GM19099 (cell line): ENCODE measurements around the gene CTXND1.

ENCODE experiments used
- POLR2A ChIP-seq: IDR thresholded peaks from 3 replicates; pipeline ENCODE4 v1.6.1; 2011; ENCODE audit warnings: low read depth; ENCODE audit not compliant: insufficient read length; ENCODE audit errors: extremely low read depth

Gene CTXND1

GRCh38 chr15:80202641-80203360, 49.2 kb downstream of the CTXND1 start:
- no peak for TF ChIP-seq POLR2A

- no peak for TF ChIP-seq POLR2A
These were observed 50.0 kb downstream of the CTXND1 start for GRCh38 chr15:80202016-80202315.

DNA sequence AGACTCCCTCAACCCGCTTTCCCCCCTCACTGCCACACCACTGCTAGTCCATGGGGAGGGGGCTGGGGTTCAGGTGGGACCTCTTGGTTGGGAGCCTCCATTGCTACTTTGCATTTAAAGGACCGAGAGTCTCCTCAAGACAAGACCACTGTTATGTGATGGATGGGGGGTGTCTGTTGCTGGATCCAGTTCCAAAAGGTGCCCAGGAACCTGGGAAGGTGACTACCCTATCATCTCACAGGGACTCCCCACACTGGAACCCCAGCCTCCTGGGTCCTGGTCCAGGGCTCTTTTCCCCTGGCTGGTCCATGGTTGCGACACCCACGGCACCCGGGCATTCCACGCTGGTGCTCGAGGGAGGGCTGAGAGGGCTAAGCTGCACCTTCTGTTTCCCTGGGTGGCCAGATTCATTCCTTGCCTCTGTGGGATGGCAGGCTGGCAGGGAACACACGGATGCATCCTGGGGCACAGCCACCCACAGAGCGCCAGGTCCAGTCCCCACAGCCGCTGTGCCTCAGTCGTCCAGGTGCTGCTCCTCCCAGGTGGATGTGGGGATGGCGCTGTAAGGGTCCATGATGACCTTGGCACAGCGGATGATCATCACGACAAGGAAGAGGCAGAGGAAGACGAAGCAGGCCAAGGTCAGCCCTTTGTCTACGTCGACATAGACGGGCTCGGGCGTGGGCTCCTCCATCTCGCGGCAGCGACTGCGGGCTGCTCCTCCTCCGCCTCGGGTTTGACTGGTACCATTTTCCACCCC, 50.6 kb downstream of the CTXND1 start:
- TF ChIP-seq POLR2A: no peak

DNA sequence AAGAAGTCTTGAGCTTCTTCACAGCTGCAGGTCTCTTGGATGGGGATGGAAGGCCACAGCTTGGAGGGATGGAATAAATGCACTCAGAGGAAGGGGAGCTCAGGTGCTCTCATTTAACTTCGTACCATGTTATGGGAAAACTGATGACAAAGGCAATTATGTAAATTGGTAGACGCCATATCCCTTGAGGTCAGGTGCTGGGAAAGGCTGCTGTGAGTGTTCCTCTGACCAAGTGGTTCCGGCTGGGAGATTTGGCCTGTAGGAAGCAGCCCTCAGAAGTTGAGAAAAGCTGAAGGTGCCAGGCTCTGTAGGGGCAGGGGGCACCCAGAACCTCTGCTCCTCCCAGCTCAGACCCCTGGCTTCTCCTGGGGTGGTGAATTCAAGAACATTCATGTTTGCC, 52.1 kb downstream of the CTXND1 start:
- TF ChIP-seq POLR2A: no peak

DNA sequence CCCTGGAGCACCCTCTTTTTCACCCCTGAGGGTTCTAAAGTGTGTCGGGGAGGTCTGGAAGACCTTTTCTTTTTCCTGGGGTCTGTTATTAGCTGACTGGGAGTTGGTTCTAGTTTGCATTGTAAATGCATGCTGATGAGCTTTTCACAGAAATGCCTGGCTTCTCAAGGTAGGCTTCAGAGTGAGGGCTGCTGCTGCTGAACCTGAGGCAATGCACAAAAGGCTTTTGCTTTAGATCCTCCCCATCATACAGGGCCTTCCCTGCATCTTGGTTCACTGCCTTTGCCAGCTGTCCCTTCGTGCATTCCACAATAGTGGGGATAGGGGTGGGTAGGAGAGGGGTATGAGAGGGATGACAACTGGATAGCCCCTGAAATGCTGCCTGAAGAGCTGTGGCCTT, 52.6 kb downstream of the CTXND1 start:
- no peak for TF ChIP-seq POLR2A

DNA sequence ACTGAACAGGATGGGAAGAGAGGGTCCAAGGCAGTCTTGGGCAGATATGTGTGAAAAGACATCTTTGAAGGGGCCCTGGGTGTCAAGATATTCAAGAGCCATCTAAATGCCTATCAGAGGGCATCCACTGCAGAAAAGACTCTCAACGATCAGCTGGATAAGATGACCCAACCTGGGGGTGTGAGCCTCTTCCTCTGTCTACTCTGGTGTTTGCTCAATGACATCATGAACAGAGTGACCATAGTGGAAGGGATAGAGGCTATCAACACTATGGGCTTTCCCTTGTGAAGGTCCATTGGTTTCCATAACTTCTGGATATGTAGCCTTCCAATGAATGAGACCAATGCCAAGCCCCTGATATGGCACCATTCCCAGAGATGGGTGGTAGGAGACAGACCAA, 57.1 kb downstream of the CTXND1 start:
- no peak for TF ChIP-seq POLR2A

DNA sequence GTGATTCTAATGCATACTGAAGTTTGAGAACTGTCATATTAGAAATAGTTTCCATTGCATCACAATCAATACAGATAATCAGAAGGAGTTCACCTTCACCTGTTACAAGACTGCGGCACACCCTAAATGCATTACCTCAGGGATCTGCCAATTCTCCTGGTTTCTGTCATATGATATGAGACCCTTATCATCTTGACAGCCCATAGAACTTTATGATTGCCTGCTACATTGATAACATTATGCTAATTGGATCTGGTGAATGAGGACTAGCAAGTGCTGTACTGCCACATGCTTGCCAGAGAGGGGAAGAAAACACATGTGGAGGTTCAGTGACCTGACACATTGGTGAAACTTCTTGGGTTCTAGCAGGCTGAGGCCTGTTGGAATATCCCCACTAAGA, 57.8 kb downstream of the CTXND1 start:
- TF ChIP-seq POLR2A: no peak

- TF ChIP-seq POLR2A: no peak
These were observed 60.0 kb downstream of the CTXND1 start for GRCh38 chr15:80191897-80192595.

- TF ChIP-seq POLR2A: no peak
These were observed 60.8 kb downstream of the CTXND1 start for GRCh38 chr15:80191198-80191597.

GRCh38 chr15:80188251-80188650, 63.8 kb downstream of the CTXND1 start:
- TF ChIP-seq POLR2A: no peak

DNA sequence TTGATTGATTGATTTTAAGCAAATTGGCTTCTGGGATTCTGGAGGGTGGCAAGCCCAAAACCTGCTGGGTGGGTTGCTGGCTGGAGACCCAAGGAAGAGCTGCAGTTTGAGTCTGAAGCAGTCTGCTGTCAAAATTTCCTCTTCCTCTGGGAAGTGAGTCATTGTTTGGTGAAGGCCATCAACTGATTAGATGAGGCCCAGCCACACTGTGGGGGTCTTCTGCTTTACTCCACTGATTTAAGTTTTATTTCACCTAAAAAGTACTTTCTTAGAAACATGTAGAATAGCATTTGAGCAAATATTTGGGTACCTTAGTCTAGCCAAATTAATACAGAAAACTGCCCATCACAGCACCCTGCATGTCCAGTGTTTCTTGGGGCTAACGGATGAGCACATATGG, 65.4 kb downstream of the CTXND1 start:
- no peak for TF ChIP-seq POLR2A

DNA sequence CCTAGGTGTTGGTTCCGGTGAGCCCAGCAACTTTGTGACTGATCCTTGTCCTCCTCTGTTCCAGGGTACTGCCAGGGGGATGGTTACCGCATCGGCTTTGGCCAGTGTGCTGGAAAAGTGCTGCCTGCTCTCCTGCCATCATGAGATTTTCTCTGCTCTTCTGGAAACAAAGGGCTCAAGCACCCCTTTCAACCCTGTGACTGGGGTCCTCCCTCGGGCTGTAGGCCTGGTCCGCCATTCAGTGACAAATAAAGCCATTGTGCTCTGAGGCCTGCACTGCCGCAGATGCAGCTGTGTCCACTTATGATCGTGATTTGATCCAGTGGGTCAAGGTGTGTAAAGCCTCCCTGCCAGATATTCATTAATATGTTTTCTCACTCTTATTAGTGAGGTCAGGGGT, 65.9 kb downstream of the CTXND1 start:
- no peak for TF ChIP-seq POLR2A

DNA sequence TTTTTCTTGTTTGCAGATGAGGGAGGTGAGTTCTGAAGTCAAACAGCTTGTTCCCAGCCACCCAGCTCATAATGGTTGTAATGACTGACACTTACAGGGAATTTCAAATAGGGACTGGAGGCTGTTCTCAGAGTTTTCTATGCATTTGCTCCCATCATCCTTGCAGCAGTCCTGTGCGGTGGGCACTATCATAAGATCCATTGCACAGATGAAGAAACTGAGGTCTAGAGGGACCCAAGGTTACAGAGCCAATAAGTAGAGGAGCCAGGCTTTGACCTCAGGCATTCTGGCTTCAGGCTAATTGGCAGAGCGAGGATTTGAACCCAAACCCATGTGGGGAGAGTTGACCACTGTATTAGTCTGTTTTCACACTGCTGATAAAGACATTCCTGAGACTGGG, 66.9 kb downstream of the CTXND1 start:
- no peak for TF ChIP-seq POLR2A

DNA sequence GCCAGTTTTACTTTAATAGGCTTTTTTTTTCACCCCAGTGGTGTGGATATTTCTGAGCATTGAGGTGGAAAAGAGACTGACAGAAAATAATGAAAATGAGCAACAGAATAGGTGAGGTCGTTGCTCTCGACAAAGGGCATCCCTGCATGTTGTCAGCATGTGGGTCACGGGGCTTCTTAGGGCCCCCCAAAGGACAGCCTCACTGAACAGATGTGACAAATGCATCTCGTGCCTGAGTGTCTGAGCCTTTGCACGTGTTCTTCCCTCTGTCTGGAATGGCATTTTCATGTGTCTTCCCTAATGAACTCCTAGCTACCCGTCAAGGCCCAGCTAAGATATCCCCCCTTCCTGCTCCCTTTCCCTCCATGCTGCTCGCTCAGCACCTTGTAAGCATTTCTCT, 67.5 kb downstream of the CTXND1 start:
- TF ChIP-seq POLR2A: no peak

DNA sequence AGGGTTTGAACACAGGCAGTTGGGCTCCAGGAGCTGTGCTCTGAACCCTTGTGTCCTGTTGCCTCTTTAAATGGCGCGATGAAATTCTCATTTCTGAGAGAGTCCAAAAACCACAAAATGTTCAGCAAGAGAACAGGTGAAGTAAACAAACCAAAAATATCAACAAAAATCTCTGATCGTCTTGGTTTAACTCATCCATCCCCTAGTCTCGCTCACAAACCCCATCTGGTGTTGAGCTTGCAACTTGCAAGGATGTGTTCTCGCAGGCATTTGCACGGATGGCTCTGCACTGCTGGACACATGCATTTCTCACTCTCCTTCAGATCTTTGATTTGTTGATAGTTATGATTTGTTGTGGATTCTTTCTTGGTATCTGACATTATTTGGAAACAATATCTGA, 68.1 kb downstream of the CTXND1 start:
- TF ChIP-seq POLR2A: no peak

DNA sequence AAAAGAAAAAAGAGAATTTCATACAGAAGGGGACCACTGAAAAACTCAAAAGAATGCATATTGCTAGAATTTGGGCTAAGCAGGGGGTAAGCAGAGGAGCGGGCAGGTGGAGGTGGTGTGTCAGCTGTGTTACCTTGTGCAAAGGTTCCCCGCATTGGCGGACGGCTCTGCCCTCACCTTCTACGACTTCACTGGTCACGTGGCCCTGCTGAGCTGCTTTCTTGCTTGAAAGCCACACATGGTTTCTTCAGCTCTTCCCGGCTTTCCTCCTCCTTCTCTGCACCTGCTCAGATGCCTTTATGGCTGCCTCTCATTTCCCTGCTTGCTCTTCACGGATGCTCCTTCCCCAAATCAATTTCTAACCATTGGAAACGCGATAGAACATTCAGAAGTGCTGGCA, 68.7 kb downstream of the CTXND1 start:
- TF ChIP-seq POLR2A: no peak

DNA sequence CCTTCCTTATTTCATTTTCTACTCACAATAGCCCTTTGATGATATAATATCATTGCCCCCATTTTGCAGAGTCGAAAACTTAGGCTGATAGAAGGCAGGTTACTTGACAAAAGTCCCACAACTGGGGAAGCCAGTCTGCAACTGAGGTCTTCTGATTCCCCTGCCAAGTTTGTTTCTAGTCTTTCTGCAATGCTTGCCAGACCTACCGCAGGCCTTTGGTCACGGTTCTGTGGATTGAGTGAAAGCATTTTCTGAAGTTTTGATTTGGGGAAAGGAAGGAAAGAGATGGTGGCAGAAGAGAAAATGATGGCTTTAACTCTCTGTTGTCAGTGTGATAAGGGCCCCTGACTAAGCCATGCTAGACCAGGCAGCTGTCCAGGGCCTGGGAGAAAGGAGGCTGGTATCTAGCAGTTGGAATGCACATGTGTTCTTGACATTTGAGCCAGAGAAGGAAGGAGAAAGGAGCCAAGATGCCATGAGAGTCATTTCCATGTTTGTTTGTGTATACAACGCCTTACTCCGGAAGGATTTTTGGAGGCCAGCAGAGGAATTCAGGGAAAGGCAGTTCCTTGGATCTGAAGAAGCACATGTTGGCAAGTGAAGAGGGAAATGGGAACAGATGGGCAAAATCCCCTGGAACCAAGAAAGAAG, 69.3 kb downstream of the CTXND1 start:
- TF ChIP-seq POLR2A: no peak

GRCh38 chr15:80180986-80181385, 71.0 kb downstream of the CTXND1 start:
- TF ChIP-seq POLR2A: no peak
